Nephron (organoid): ENCODE results near the gene TXNRD3.

Experiments used
- H3K27ac Mint-ChIP-seq, 3 experiments: 2 replicates each; pipeline ENCODE4 v1.8.0; 2020; ENCODE audit warnings: mixed read lengths in 3 of 3, mild to moderate bottlenecking in 2 of 3, moderate library complexity in 1 of 3
- H3K27me3 Mint-ChIP-seq: 2 replicates; pipeline ENCODE4 v1.8.0; 2021; ENCODE audit warnings: low read depth, mild to moderate bottlenecking, moderate library complexity, mixed read lengths
- H3K36me3 Mint-ChIP-seq: 2 replicates; pipeline ENCODE4 v1.8.0; 2020; ENCODE audit warnings: low read depth, mixed read lengths
- H3K4me1 Mint-ChIP-seq: 2 replicates; pipeline ENCODE4 v1.8.0; 2020; ENCODE audit warnings: mixed read lengths
- H3K4me3 Mint-ChIP-seq, 3 experiments: 2 replicates each; pipeline ENCODE4 v1.8.0; 2020; ENCODE audit warnings: mild to moderate bottlenecking in 3 of 3, mixed read lengths in 3 of 3, moderate library complexity in 2 of 3
- H3K9me3 Mint-ChIP-seq: 2 replicates; pipeline ENCODE4 v1.8.0; 2020; ENCODE audit warnings: mixed read lengths
- CTCF ChIP-seq, 3 experiments: fragments of 200-600 bp; sonication (generic); IDR thresholded peaks; one replicate each; pipeline ENCODE4 v1.5.0; 2021; ENCODE audit warnings: antibody characterized with exemption in 3 of 3; ENCODE audit not compliant: unreplicated experiment in 3 of 3

TXNRD3 gene

GRCh38 chr3:126582311-126582710 is 72.6 kb downstream of the TXNRD3 start:
- Mint-ChIP-seq H3K4me1 (no peaks in the 10 kb centered on the region), H3K27ac (no peak overlapping the region), H3K27me3 (peaks cover 8% of the 10 kb centered on the region), H3K4me3 (no peak overlapping the region), H3K9me3 (peaks cover 14% of the 10 kb centered on the region), H3K36me3 (no peaks in the 10 kb centered on the region)
- no peak for TF ChIP-seq CTCF (IDR thresholded peaks at IDR 0.05; ENCODE audit: unreplicated experiment in 3 of 3)

- H3K27ac Mint-ChIP-seq: no peak overlapping the region
- no peaks in the 10 kb centered on the region for H3K36me3 Mint-ChIP-seq
- TF ChIP-seq CTCF (IDR thresholded peaks at IDR 0.05; ENCODE audit: unreplicated experiment in 3 of 3): no peak
- H3K4me3 Mint-ChIP-seq: no peak overlapping the region
- peaks cover 14% of the 10 kb centered on the region for H3K9me3 Mint-ChIP-seq
- H3K4me1 Mint-ChIP-seq: no peaks in the 10 kb centered on the region
- peaks cover 8% of the 10 kb centered on the region for H3K27me3 Mint-ChIP-seq
Measured at GRCh38 chr3:126581569-126581968, 73.4 kb downstream of the TXNRD3 start.

GRCh38 chr3:126580746-126581145 is 74.2 kb downstream of the TXNRD3 start:
- peaks cover 8% of the 10 kb centered on the region for H3K27me3 Mint-ChIP-seq
- no peak overlapping the region for H3K27ac Mint-ChIP-seq
- no peak for TF ChIP-seq CTCF (IDR thresholded peaks at IDR 0.05; ENCODE audit: unreplicated experiment in 3 of 3)
- no peaks in the 10 kb centered on the region for H3K4me1 Mint-ChIP-seq
- no peaks in the 10 kb centered on the region for H3K36me3 Mint-ChIP-seq
- H3K4me3 Mint-ChIP-seq: no peak overlapping the region
- peaks cover 14% of the 10 kb centered on the region for H3K9me3 Mint-ChIP-seq

- TF ChIP-seq CTCF (IDR thresholded peaks at IDR 0.05; ENCODE audit: unreplicated experiment in 3 of 3): no peak
- H3K36me3 Mint-ChIP-seq: no peaks in the 10 kb centered on the region
Measured at GRCh38 chr3:126578702-126579101, 76.2 kb downstream of the TXNRD3 start.

GRCh38 chr3:126577261-126577660 is 77.7 kb downstream of the TXNRD3 start:
- Mint-ChIP-seq H3K27ac (no peak overlapping the region), H3K9me3 (peaks cover 8% of the 10 kb centered on the region), H3K4me1 (no peaks in the 10 kb centered on the region), H3K27me3 (peaks cover 8% of the 10 kb centered on the region), H3K4me3 (no peak overlapping the region), H3K36me3 (no peaks in the 10 kb centered on the region)
- TF ChIP-seq CTCF (IDR thresholded peaks at IDR 0.05; ENCODE audit: unreplicated experiment in 3 of 3): no peak

More at GRCh38 chr3:126578702-126579101, 76.2 kb downstream of the TXNRD3 start:
- Mint-ChIP-seq H3K9me3 (peaks cover 11% of the 10 kb centered on the region), H3K27me3 (peaks cover 8% of the 10 kb centered on the region), H3K4me3 (no peak overlapping the region), H3K4me1 (no peaks in the 10 kb centered on the region), H3K27ac (no peak overlapping the region)

GRCh38 chr3:126573492-126574117 is 81.3 kb downstream of the TXNRD3 start:
- H3K36me3 Mint-ChIP-seq: no peaks in the 10 kb centered on the region
- no peak overlapping the region for H3K27ac Mint-ChIP-seq
- H3K4me1 Mint-ChIP-seq: no peaks in the 10 kb centered on the region
- H3K9me3 Mint-ChIP-seq: no peaks in the 10 kb centered on the region
- H3K27me3 Mint-ChIP-seq: no peaks in the 10 kb centered on the region
- H3K4me3 Mint-ChIP-seq: no peak overlapping the region
- no peak for TF ChIP-seq CTCF (IDR thresholded peaks at IDR 0.05; ENCODE audit: unreplicated experiment in 3 of 3)
